ENCODE results near the gene C16orf86. TPM values are rescaled to one million over a fixed set of nuclear protein-coding genes. Genes with fewer than 3 reads are reported as not detected.

C16orf86 gene
- total RNA-seq, 1 experiment from 2014 or later = 0.79 TPM

- H3K9ac ChIP-seq (ENCODE audit: low read length) = no peak overlapping the region
- H3K79me2 ChIP-seq (ENCODE audit: insufficient read depth, low read length) = peaks cover 21% of the 10 kb centered on the region; the same call in 1 of the 2 replicates
- H2AFZ ChIP-seq (ENCODE audit: low read depth, low read length, poor library complexity, severe bottlenecking) = no peak overlapping the region
- no peak overlapping the region for H3K4me2 ChIP-seq (ENCODE audit: low read length)
- no peaks in the 10 kb centered on the region for H3K27me3 ChIP-seq (ENCODE audit: insufficient read depth, low read length)
- peaks cover 3 to 25% of the 10 kb centered on the region in 2 experiments; a peak in 3 of 4 replicates for H3K4me1 ChIP-seq (ENCODE audit: control insufficient read depth in 1 of 2, insufficient read depth in 2 of 2, low read length in 2 of 2)
- H4K20me1 ChIP-seq (ENCODE audit: insufficient read depth) = no peaks in the 10 kb centered on the region
- TF ChIP-seq TCF7L2 (IDR thresholded peaks at IDR 0.05; ENCODE audit: borderline replicate concordance, extremely low read depth, insufficient read depth, insufficient read length) (no peak), REST (IDR thresholded peaks at IDR 0.05; ENCODE audit: low read depth) (no peak), POLR2AphosphoS5 (IDR thresholded peaks at IDR 0.05; ENCODE audit: low read depth, low read length) (no peak), ELF1 (IDR thresholded peaks at IDR 0.05; ENCODE audit: borderline replicate concordance, low read depth) (no peak), ZFX (IDR thresholded peaks at IDR 0.05) (no peak), SRF (IDR thresholded peaks at IDR 0.05; ENCODE audit: low read depth) (no peak), ZBTB33 (IDR thresholded peaks at IDR 0.05; ENCODE audit: extremely low read depth, insufficient replicate concordance, low read length) (no peak), MAX (IDR thresholded peaks at IDR 0.05) (no peak), EZH2 (IDR thresholded peaks at IDR 0.05) (no peak), YY1 (IDR thresholded peaks at IDR 0.05; ENCODE audit: extremely low read depth, insufficient replicate concordance, low read depth, low read length) (no peak), EGR1 (IDR thresholded peaks at IDR 0.05; ENCODE audit: low read depth) (no peak), ATF3 (IDR thresholded peaks at IDR 0.05) (no peak), SP1 (IDR thresholded peaks at IDR 0.05; ENCODE audit: low read depth) (no peak), JUND (IDR thresholded peaks at IDR 0.05) (no peak), EZH2phosphoT487 (IDR thresholded peaks at IDR 0.05; ENCODE audit: borderline replicate concordance) (no peak), FOSL1 (IDR thresholded peaks at IDR 0.05; ENCODE audit: low read depth) (no peak), SIN3A (IDR thresholded peaks at IDR 0.05; ENCODE audit: low read depth) (no peak)
- peaks cover 0 to 6% of the 10 kb centered on the region in 2 experiments; a peak in 1 of 4 replicates for H3K36me3 ChIP-seq (ENCODE audit: control insufficient read depth in 1 of 2, insufficient read depth in 2 of 2, low read length in 2 of 2)
- ChIA-PET CTCF (no interaction called here), RAD21 (ENCODE audit: low non-redundant PET in 1 of 2, low total read pairs in 2 of 2, uncharacterized antibody in 2 of 2, unreplicated experiment in 2 of 2) (no interaction called here), POLR2A (no interaction called here)
- H3K27ac ChIP-seq (ENCODE audit: low read depth, low read length) = no peak overlapping the region
- intact Hi-C loops (cut with micrococcal nuclease) = no loop called here
- ATAC-seq (no peak), DNase-seq (ENCODE audit: low read depth, low spot score) (no peak)
- H3K9me2 ChIP-seq (ENCODE audit: insufficient read depth) = no peaks in the 10 kb centered on the region
- BruUV-seq (replicated peaks) = no TSS peak
- H3K4me3 ChIP-seq (replicated peaks in 1 of 2; ENCODE audit: low read depth in 1 of 2, low read length in 2 of 2) = no peak overlapping the region
- no peaks in the 10 kb centered on the region for H3K9me3 ChIP-seq (ENCODE audit: control insufficient read depth in 1 of 2, insufficient read depth in 1 of 2, low read depth in 1 of 2, low read length in 2 of 2)
Measured at GRCh38 chr16:67657017-67657608, 9.5 kb upstream of the C16orf86 start.

All from HCT116 (cell line).